Common myeloid progenitor, CD34-positive (primary cell): ENCODE measurements around the gene PCIF1.
"Not testable (repeated sequence)": the region's sequence is repeated elsewhere in the genome, so short reads cannot be mapped to it uniquely, and the experiment has no call there.

Experiments used
- CTCF ChIA-PET: fragments of 350-600 bp; sonication (Branson Sonifier 250); formaldehyde crosslinking; loops from one replicate; lab custom pipeline; 2021; ENCODE audit warnings: antibody characterized with exemption; lab: Charles Lee
- POLR2A ChIA-PET: fragments of 350-600 bp; sonication (Branson Sonifier 250); formaldehyde crosslinking; loops from one replicate; lab custom pipeline; 2021; ENCODE audit warnings: antibody characterized with exemption; lab: Charles Lee
- DNase-seq, 3 donors: peaks; one replicate each; pipeline versions ENCODE4 v3.0.0 to v3.0.0-alpha.2; 2013
- H3K27ac ChIP-seq, 2 experiments: 1 replicate in 1 of 2; 2 replicates in 1 of 2; pipeline ENCODE4 v1.7.0; 2013; ENCODE audit warnings: inconsistent platforms in 2 of 2, low read length in 2 of 2, mild to moderate bottlenecking in 2 of 2, low read depth in 1 of 2, moderate library complexity in 1 of 2; ENCODE audit not compliant: severe bottlenecking in 2 of 2, insufficient read depth in 1 of 2, poor library complexity in 1 of 2
- H3K27me3 ChIP-seq, 5 experiments: replicated peaks in 2 of 5; 1 replicate in 3 of 5; 2 replicates in 2 of 5; pipeline versions ENCODE4 v1.6.1 to v1.7.0; 2013; ENCODE audit warnings: low read length in 4 of 5, mild to moderate bottlenecking in 2 of 5, moderate library complexity in 2 of 5, inconsistent platforms in 1 of 5; ENCODE audit not compliant: insufficient read depth in 5 of 5, control insufficient read depth in 4 of 5
- H3K36me3 ChIP-seq, 4 experiments: 1 replicate in 2 of 4; 2 replicates in 2 of 4; pipeline versions ENCODE4 v1.6.1 to v1.7.0; 2013; ENCODE audit warnings: low read length in 3 of 4, control low read depth in 1 of 4, mild to moderate bottlenecking in 1 of 4; ENCODE audit not compliant: control insufficient read depth in 4 of 4, insufficient read depth in 4 of 4
- H3K4me1 ChIP-seq, 4 experiments: 1 replicate in 3 of 4; 2 replicates in 1 of 4; pipeline versions ENCODE4 v1.6.1 to v1.7.1; 2013; ENCODE audit warnings: low read length in 3 of 4, mild to moderate bottlenecking in 3 of 4, control low read depth in 1 of 4, inconsistent platforms in 1 of 4, moderate library complexity in 1 of 4; ENCODE audit not compliant: control insufficient read depth in 4 of 4, insufficient read depth in 4 of 4; ENCODE audit errors: control extremely low read depth in 1 of 4
- H3K4me3 ChIP-seq, 7 experiments: 1 replicate in 4 of 7; 2 replicates in 3 of 7; pipeline versions ENCODE4 v1.5.1 to v1.7.0; 2013; ENCODE audit warnings: mild to moderate bottlenecking in 7 of 7, low read length in 6 of 7, moderate library complexity in 6 of 7, inconsistent platforms in 2 of 7, low read depth in 2 of 7, control low read depth in 1 of 7; ENCODE audit not compliant: insufficient read depth in 4 of 7, control insufficient read depth in 1 of 7; ENCODE audit errors: extremely low read depth in 1 of 7
- H3K9me3 ChIP-seq, 5 experiments: 1 replicate in 4 of 5; 2 replicates in 1 of 5; pipeline versions ENCODE4 v1.6.1 to v1.7.1; 2013; ENCODE audit warnings: low read length in 4 of 5, mild to moderate bottlenecking in 2 of 5, inconsistent platforms in 1 of 5, low read depth in 1 of 5, moderate library complexity in 1 of 5; ENCODE audit not compliant: control insufficient read depth in 4 of 5, insufficient read depth in 2 of 5; ENCODE audit errors: control extremely low read depth in 1 of 5
- WGBS: methylation state at CpG from one replicate; pipeline ENCODE4 v1.1.5; 2013; ENCODE audit not compliant: insufficient coverage; 5-methylcytosine and 5-hydroxymethylcytosine counted together

Gene PCIF1

DNA sequence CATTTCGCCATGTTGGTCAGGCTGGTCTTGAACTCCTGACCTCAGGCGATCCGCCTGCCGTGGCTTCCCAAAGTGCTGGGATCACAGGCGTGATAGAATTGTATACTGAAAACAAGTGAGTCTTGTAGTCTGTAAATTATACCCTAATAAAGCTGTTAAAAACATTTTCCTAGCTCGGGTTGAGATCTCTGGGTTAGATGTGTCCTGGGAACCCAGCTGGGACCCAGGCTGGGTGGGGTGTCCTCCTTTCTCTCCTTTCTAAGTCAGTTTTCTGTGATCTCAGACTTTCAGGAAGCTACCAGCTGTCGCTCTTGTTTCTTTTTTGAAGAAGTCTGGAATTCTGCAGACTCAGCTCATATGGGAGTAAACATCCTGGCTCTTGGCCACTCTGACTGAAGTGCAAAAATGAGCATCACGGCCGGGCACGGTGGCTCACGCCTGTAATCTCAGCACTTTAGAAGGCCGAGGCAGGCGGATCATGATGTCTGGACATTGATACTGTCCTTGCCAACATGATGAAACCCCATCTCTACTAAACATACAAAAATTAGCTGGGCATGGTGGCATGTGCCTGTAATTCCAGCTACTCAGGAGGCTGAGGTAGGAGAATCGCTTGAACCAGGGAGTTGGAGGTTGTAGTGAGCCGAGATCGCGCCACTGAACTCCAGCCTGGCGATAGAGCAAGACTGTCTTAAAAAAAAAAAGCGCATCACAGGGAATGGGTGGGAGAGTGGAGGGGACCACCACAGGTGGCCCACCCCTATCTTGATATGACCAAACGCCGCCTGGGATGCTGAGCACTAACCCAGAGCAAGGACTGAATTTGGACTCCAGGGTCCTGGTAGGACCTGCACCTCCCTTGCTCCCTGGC is 9.9 kb upstream of the PCIF1 start:
- H3K27ac ChIP-seq = no peak overlapping the region
- H3K4me3 ChIP-seq = peak overlapping the region in 1 of 7 experiments; percentile 42
- H3K36me3 ChIP-seq = no peaks in the 10 kb centered on the region
- no peaks in the 10 kb centered on the region for H3K27me3 ChIP-seq
- WGBS = 62% methylated on average over 19 of the region's 21 CpGs
- no peak for DNase-seq
- peaks cover 0 to 5% (median 0%) of the 10 kb centered on the region in 4 experiments for H3K4me1 ChIP-seq
- ChIA-PET POLR2A (interaction anchor here (0.6 to 1.1 kb wide), 2 partner anchors 14 to 527 kb away, joined by 4 read pairs; no protein-coding TSS in a partner anchor), CTCF (interaction anchor here (0.7 to 2.0 kb wide), 5 partner anchors 9 to 103 kb away, joined by 3 to 10 read pairs (median 4); partner anchors contain the start of gene PCIF1)
- no peaks in the 10 kb centered on the region for H3K9me3 ChIP-seq

DNA sequence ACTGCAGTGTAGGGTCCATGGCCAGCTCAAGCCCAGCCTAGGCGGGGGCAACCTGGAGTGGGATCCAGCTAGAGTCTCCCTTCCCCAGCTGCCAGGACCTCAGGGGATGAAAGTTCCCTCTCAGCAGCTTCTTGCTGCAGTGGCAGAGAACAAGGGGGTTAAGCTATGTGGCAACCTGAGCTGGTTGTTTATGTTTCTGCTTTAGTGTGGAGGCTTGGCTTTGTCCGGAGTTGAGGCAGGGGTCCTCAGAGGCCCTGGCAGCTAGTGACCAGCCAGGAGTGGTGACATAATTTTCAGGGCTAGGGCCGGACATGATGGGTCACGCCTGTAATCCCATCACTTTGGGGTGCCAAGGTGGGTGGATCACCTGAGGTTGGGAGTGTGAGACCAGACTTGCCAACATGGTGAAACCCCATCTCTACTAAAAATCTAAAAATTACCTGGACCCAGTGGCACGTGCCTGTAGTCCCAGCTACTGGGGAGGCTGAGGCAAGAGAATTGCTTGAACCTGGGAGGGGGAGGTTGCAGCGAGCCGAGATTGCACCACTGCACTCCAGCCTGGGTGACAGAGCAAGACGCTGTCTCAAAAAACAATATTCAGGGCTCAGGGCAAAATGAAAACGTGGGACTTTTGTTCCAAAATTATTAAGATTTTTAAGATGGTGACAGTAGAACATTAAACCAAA is 8.5 kb upstream of the PCIF1 start:
- WGBS = 75% methylated on average over 5 of the region's 9 CpGs
- no peak for DNase-seq
- Histone ChIP-seq H3K9me3 (no peaks in the 10 kb centered on the region), H3K27ac (no peak overlapping the region), H3K4me1 (peaks cover 0 to 5% (median 0%) of the 10 kb centered on the region in 4 experiments), H3K27me3 (no peaks in the 10 kb centered on the region), H3K4me3 (no peak overlapping the region), H3K36me3 (no peaks in the 10 kb centered on the region)
- ChIA-PET POLR2A (no interaction called here), CTCF (interaction anchor here (1.3 kb wide), 1 partner anchor 39 kb away, joined by 3 read pairs; the partner anchor contains the start of gene SPATA25)

DNA sequence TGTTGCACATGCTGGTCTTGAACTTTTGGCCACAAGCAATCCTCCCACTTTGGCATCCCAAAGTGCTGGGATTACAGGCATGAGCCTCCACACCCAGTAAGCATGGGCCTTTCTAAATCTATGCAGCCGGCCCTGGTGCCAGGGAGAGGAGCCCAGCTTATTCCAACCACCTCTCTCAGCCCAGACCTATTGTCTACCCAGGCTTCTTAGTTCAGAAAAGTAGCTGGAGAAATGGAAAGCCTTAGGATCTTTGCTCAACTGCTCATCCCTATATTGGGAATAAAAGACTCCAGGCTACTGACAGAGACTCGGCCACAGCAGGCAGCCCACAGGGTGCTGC is 7.8 kb upstream of the PCIF1 start:
- ChIA-PET POLR2A (no interaction called here), CTCF (interaction anchor here (1.3 kb wide), 1 partner anchor 40 kb away, joined by 3 read pairs; the partner anchor contains the start of gene SPATA25)
- DNase-seq = no peak
- Histone ChIP-seq H3K36me3 (no peaks in the 10 kb centered on the region), H3K4me1 (peaks cover 0 to 5% (median 0%) of the 10 kb centered on the region in 4 experiments), H3K4me3 (no peak overlapping the region), H3K27me3 (no peaks in the 10 kb centered on the region), H3K27ac (no peak overlapping the region), H3K9me3 (no peaks in the 10 kb centered on the region)
- 100% methylated on average over 1 of the region's 2 CpGs for WGBS

DNA sequence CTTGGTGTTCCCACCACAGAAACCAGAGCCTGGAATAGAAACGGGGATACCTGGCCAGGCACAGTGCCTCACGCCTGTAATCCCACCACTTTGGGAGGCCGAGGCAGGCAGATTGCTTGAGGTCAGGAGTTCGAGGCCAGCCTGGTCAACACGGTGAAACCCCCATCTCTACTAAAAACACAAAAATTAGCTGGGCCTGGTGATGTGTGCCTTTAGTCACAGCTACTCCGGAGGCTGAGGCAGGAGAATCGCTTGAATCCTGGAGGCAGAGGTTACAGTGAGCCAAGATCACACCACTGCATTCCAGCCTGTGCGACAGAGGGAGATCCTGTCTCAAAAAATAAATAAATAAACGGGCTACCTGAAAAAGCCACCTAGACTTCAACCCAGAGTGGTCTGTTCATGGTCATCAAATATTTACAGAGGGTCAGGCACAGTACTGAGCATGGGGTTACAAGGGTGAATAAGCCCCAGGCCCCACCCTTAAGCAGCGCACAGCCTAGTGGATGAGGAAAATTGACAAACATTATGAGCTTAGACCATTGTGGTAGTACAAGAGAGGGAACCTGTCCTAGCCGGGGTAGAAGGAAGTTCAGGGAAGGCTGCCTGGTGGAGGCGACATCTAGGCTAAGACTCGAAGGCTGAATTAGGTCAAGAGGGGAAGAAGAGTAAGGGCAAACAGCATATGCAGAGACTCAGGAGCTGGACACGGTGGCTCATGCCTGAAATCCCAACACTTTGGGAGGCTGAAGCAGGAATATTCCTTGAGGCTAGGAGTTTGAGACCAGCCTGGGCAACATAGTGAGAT is 7.2 kb upstream of the PCIF1 start:
- 84% methylated on average over 8 of the region's 14 CpGs for WGBS
- ChIA-PET CTCF (interaction anchor here (0.7 to 1.6 kb wide), 4 partner anchors 8 to 128 kb away, joined by 3 to 4 read pairs (median 3); partner anchors contain the start of gene SPATA25), POLR2A (no interaction called here)
- Histone ChIP-seq H3K9me3 (no peaks in the 10 kb centered on the region), H3K36me3 (no peaks in the 10 kb centered on the region), H3K27ac (no peak overlapping the region), H3K4me3 (no peak overlapping the region), H3K4me1 (peaks cover 0 to 5% (median 0%) of the 10 kb centered on the region in 4 experiments), H3K27me3 (no peaks in the 10 kb centered on the region)
- no peak for DNase-seq

DNA sequence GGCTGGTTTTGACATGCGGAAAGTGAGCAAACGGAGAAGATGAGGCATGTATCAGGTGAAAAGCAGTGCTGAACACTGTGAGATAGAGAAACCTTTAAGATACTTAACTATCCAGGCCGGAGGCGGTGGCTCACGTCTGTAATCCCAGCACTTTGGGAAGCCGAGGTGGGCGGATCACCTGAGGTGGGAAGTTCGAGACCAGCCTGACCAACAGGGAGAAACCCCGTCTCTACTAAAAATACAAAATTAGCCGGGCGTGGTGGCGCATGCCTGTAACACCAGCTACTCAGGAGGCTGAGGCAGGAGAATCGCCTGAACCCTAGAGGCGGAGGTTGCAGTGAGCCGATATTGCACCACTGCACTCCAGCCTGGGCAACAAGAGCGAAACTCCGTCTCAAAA is 2.8 kb upstream of the PCIF1 start:
- H3K9me3 ChIP-seq, H3K4me3 ChIP-seq, H3K27me3 ChIP-seq, DNase-seq, H3K36me3 ChIP-seq, H3K27ac ChIP-seq, POLR2A ChIA-PET: not testable (repeated sequence)
- CTCF ChIA-PET = interaction anchor here (0.7 to 1.1 kb wide), 3 partner anchors 37 to 92 kb away, joined by 3 read pairs; no protein-coding TSS in a partner anchor
- WGBS = 98% methylated on average over 13 of the region's 17 CpGs
- peaks cover 6 to 27% (median 20%) of the 10 kb centered on the region in 4 experiments for H3K4me1 ChIP-seq

DNA sequence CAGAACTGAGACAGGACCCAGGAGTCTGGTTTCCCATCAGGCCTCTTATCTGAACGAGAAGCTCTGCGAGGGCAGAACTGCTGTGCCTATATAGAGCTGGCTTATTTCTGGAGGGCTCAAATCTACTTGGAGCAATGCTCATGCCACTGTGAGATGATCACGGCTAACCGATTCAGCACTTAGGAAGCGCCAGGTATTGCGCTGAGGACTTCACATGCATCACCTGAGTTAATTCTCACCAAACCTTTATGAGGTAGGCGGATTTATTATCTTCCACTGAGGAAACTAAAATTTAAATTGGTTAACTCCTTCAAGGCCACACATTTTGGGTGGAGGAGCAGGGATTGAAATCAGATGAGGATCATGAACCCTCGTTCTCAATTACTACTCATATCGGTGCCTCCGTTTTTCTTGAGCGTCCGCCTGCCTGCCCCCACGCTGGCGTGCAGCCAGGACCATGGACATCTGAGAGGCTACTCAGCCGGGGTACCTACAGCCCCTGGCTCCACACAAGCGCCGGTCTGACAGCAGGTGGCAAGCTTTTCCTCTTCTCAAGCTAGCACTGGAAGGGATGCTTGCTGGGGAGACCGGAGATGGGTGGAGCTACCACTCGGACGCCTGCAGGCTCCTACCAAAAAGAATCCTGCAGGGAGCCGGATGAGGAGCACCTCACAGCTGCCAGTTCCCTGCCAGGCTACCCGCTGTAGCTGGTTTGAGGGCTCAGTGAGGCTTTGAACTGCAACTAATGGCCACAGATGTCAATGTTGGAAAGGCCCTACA is 1.0 kb upstream of the PCIF1 start:
- ChIA-PET CTCF (interaction anchor here (0.7 to 2.5 kb wide), 16 partner anchors 9 to 134 kb away, joined by 3 to 17 read pairs (median 6); partner anchors contain the start of gene ZSWIM1), POLR2A (interaction anchor here (0.6 to 2.8 kb wide), 5 partner anchors 13 to 103 kb away, joined by 4 to 17 read pairs (median 7); partner anchors contain the start of gene ZSWIM1)
- peaks cover 6 to 39% (median 25%) of the 10 kb centered on the region in 4 experiments for H3K4me1 ChIP-seq
- peak; percentile 66 to 70 (median 68) for DNase-seq
- peak overlapping the region; percentile 96 to 98 for H3K27ac ChIP-seq
- WGBS = 26% methylated on average over 22 of the region's 22 CpGs
- peaks cover 3 to 18% (median 12%) of the 10 kb centered on the region in 4 experiments for H3K36me3 ChIP-seq
- no peaks in the 10 kb centered on the region for H3K27me3 ChIP-seq
- no peaks in the 10 kb centered on the region for H3K9me3 ChIP-seq
- H3K4me3 ChIP-seq = peak overlapping the region; percentile 73 to 99 (median 96)
